Peyer's patch (tissue), 4 donors: ENCODE data around the gene ADGRG3. TPM values are rescaled to one million over a fixed set of nuclear protein-coding genes. Genes with fewer than 3 reads are reported as not detected.

Source experiments
- DNase-seq, 3 donors: peaks; one replicate each; pipeline ENCODE4 v3.0.0-alpha.2; 2017 to 2019
- H3K27ac ChIP-seq, 4 donors: fragments of 200-600 bp; sonication (generic); one replicate each; pipeline ENCODE4 v1.5.1; 2016 to 2019
- H3K27me3 ChIP-seq, 2 donors: fragments of 200-600 bp; sonication (generic); one replicate each; pipeline ENCODE4 v1.5.1; 2019
- H3K36me3 ChIP-seq, 3 donors: fragments of 200-600 bp; sonication (generic); one replicate each; pipeline ENCODE4 v1.5.1; 2016 to 2019
- H3K4me1 ChIP-seq, 4 donors: fragments of 200-600 bp; sonication (generic); one replicate each; pipeline ENCODE4 v1.5.1; 2016 to 2019
- H3K4me3 ChIP-seq, 4 donors: fragments of 200-600 bp; sonication (generic); 1 replicate in 3 of 4; 2 replicates in 1 of 4; pipeline ENCODE4 v1.5.1; 2016 to 2019; ENCODE audit warnings: mild to moderate bottlenecking in 1 of 4
- H3K9me3 ChIP-seq, 4 donors: fragments of 200-600 bp; sonication (generic); one replicate each; pipeline ENCODE4 v1.5.1; 2016 to 2019; ENCODE audit warnings: mild to moderate bottlenecking in 1 of 4
- CTCF ChIP-seq, 6 experiments: fragments of 450-650 bp in 4 of 6; fragments of 200-600 bp in 2 of 6; sonication (generic) in 1 of 6; IDR thresholded peaks; one replicate each; pipeline ENCODE4 v1.5.1; 2017 to 2019; ENCODE audit warnings: antibody characterized with exemption in 6 of 6, mild to moderate bottlenecking in 3 of 6, moderate library complexity in 1 of 6
- POLR2A ChIP-seq, 2 donors: fragments of 450-650 bp; IDR thresholded peaks; one replicate each; pipeline ENCODE4 v1.5.1; 2017; ENCODE audit warnings: antibody characterized with exemption in 2 of 2, mild to moderate bottlenecking in 2 of 2, moderate library complexity in 2 of 2
- total RNA-seq, 4 donors: library from RNA; depleted of rRNA; stranded (reverse); fragments of >200 nt; gene quantifications; one replicate each; pipeline ENCODE4 v1.1.0, GENCODE V29; 2016

ADGRG3 gene
- total RNA-seq, 4 donors from 2014 or later = 0.47 to 4.1 (median 1.9) TPM

- DNase-seq = no peak
- TF ChIP-seq POLR2A (IDR thresholded peaks at IDR 0.05) = no peak
- no peak for TF ChIP-seq CTCF (IDR thresholded peaks at IDR 0.05)
- peak overlapping the region in 1 of 4 donors; percentile 55 for H3K27ac ChIP-seq
These were observed 24.8 kb upstream of the ADGRG3 start for GRCh38 chr16:57643147-57643874.

DNA sequence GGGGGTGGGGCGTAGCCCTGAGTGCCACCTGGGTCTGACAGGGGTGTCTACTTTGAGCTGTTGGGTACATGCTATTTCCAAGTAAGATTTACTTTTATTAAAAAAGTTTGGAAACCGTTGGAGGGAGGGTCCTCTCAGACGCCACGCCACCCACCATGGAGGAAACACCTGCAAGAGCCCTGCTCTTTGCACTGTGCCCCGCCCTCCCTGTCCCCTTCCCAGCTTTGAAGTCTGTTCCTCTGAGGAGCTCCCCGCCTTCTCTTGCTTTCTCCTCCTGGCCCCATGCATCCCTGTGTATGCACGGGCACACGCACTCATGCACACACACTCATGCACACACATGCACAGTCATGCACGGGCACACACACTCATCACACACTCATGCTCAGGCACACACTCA lies 24.2 kb upstream of the ADGRG3 start:
- H3K27ac ChIP-seq = no peak overlapping the region
- no peak for DNase-seq
- no peak overlapping the region for H3K4me3 ChIP-seq
- no peaks in the 10 kb centered on the region for H3K27me3 ChIP-seq
- H3K36me3 ChIP-seq = no peaks in the 10 kb centered on the region
- no peaks in the 10 kb centered on the region for H3K9me3 ChIP-seq
- TF ChIP-seq CTCF (IDR thresholded peaks at IDR 0.05) = no peak
- TF ChIP-seq POLR2A (IDR thresholded peaks at IDR 0.05) = no peak
- H3K4me1 ChIP-seq = peaks cover 0 to 5% (median 2%) of the 10 kb centered on the region in 4 donors

More at GRCh38 chr16:57643147-57643874, 24.8 kb upstream of the ADGRG3 start:
- H3K4me3 ChIP-seq = no peak overlapping the region
- no peaks in the 10 kb centered on the region for H3K27me3 ChIP-seq
- no peaks in the 10 kb centered on the region for H3K9me3 ChIP-seq
- H3K36me3 ChIP-seq = no peaks in the 10 kb centered on the region
- peaks cover 0 to 7% (median 1%) of the 10 kb centered on the region in 4 donors for H3K4me1 ChIP-seq

DNA sequence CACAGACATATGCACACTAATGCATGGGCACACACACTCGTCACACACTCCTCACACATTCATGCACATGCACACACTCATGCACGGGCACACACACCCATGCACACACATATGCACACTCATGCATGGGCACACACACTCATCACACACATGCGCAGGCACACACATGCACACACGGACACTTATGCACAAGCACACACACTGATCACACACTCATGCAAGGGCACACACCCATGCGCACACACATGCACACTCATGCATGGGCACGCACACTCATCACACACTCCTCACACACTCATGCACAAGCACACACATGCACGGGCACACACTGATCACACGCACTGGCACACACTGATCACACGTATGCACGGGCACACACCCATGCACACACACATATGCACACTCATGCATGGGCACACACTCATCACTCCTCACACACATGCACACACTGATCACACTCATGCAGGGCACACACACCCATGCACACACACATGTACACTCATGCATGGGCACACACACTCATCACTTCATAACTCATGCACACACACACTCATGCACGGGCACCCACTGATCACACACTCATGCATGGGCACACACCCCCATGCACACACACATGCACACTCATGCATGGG lies 23.6 kb upstream of the ADGRG3 start:
- DNase-seq = no peak
- Histone ChIP-seq H3K4me3 (no peak overlapping the region), H3K27ac (no peak overlapping the region), H3K9me3 (no peaks in the 10 kb centered on the region), H3K27me3 (no peaks in the 10 kb centered on the region), H3K4me1 (peaks cover 0 to 5% (median 3%) of the 10 kb centered on the region in 4 donors), H3K36me3 (no peaks in the 10 kb centered on the region)
- no peak for TF ChIP-seq POLR2A (IDR thresholded peaks at IDR 0.05)
- TF ChIP-seq CTCF (IDR thresholded peaks at IDR 0.05) = no peak

DNA sequence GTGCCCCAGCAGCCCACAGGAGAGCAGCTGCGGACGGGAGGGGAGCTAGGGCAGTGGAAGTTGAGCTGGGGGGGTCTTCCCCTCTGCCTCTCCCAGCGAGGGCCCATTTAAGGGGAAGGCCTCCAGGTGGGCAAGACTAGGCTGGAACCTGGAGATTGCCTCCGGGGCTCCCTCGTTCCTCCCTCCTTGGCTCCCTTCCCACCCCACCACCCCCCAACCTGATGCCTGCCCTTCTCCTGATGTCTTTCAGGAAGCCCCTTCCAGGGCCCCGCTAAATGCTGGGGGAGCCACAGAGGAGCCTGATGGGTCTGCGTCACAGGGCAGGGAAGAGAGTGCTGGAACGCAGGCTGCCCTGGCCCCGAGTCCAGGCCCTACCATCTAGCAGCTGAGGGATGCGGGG lies 22.9 kb upstream of the ADGRG3 start:
- DNase-seq = no peak
- H3K4me3 ChIP-seq = no peak overlapping the region
- no peaks in the 10 kb centered on the region for H3K27me3 ChIP-seq
- peak overlapping the region in 1 of 4 donors; percentile 12 for H3K27ac ChIP-seq
- peaks cover 0 to 5% (median 3%) of the 10 kb centered on the region in 4 donors for H3K4me1 ChIP-seq
- H3K36me3 ChIP-seq = no peaks in the 10 kb centered on the region
- no peak for TF ChIP-seq CTCF (IDR thresholded peaks at IDR 0.05)
- no peaks in the 10 kb centered on the region for H3K9me3 ChIP-seq

- peaks cover 0 to 5% (median 3%) of the 10 kb centered on the region in 4 donors for H3K4me1 ChIP-seq
- no peaks in the 10 kb centered on the region for H3K36me3 ChIP-seq
- DNase-seq = no peak
- H3K9me3 ChIP-seq = no peaks in the 10 kb centered on the region
- no peak for TF ChIP-seq CTCF (IDR thresholded peaks at IDR 0.05)
- TF ChIP-seq POLR2A (IDR thresholded peaks at IDR 0.05) = no peak
- no peaks in the 10 kb centered on the region for H3K27me3 ChIP-seq
- no peak overlapping the region for H3K4me3 ChIP-seq
- H3K27ac ChIP-seq = peak overlapping the region in 2 of 4 donors; percentile 54 to 59
These were observed 22.3 kb upstream of the ADGRG3 start for GRCh38 chr16:57645691-57646387.
